Measurements from ENCODE around the gene TNNI3K.

TNNI3K gene

DNA sequence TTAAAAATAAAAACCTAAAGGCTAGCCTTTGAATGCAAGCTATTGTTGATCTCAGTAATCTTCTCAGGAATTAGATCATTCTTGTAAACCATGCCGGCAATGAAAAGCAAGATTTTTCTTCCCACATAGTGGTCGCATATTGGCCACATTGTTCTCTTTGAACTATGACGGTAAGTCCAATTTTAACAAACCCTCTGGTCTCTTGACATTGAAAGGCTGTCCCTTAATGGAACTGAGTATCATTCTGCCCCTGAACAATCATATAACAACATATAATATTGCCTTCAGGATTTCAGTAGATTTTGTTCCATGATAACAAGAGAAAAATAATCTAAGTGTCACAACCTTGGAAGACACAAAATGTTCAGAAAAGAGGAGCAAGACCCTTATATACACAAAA is 1.3 kb downstream of the TNNI3K start:
- H3K27me3 ChIP-seq (ENCODE audit: insufficient read depth, poor library complexity, severe bottlenecking), result no peaks in the 10 kb centered on the region
- H3K4me3 ChIP-seq (replicated peaks; ENCODE audit: insufficient read depth, low read length), result no peak overlapping the region
- H3K27ac ChIP-seq (replicated peaks), result no peak overlapping the region
- TF ChIP-seq GABPA (IDR thresholded peaks at IDR 0.05; ENCODE audit: low read depth) (no peak), POLR2AphosphoS5 (IDR thresholded peaks at IDR 0.05; ENCODE audit: low read depth) (no peak), SPI1 (IDR thresholded peaks at IDR 0.05; ENCODE audit: borderline replicate concordance, low read depth) (no peak)
- TF ChIP-seq, protein P1, sequence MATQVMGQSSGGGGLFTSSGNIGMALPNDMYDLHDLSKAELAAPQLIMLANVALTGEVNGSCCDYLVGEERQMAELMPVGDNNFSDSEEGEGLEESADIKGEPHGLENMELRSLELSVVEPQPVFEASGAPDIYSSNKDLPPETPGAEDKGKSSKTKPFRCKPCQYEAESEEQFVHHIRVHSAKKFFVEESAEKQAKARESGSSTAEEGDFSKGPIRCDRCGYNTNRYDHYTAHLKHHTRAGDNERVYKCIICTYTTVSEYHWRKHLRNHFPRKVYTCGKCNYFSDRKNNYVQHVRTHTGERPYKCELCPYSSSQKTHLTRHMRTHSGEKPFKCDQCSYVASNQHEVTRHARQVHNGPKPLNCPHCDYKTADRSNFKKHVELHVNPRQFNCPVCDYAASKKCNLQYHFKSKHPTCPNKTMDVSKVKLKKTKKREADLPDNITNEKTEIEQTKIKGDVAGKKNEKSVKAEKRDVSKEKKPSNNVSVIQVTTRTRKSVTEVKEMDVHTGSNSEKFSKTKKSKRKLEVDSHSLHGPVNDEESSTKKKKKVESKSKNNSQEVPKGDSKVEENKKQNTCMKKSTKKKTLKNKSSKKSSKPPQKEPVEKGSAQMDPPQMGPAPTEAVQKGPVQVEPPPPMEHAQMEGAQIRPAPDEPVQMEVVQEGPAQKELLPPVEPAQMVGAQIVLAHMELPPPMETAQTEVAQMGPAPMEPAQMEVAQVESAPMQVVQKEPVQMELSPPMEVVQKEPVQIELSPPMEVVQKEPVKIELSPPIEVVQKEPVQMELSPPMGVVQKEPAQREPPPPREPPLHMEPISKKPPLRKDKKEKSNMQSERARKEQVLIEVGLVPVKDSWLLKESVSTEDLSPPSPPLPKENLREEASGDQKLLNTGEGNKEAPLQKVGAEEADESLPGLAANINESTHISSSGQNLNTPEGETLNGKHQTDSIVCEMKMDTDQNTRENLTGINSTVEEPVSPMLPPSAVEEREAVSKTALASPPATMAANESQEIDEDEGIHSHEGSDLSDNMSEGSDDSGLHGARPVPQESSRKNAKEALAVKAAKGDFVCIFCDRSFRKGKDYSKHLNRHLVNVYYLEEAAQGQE (IDR thresholded peaks at IDR 0.05; ENCODE audit: insufficient replicate concordance, low read depth), result no peak
- TF ChIP-seq, protein P2, sequence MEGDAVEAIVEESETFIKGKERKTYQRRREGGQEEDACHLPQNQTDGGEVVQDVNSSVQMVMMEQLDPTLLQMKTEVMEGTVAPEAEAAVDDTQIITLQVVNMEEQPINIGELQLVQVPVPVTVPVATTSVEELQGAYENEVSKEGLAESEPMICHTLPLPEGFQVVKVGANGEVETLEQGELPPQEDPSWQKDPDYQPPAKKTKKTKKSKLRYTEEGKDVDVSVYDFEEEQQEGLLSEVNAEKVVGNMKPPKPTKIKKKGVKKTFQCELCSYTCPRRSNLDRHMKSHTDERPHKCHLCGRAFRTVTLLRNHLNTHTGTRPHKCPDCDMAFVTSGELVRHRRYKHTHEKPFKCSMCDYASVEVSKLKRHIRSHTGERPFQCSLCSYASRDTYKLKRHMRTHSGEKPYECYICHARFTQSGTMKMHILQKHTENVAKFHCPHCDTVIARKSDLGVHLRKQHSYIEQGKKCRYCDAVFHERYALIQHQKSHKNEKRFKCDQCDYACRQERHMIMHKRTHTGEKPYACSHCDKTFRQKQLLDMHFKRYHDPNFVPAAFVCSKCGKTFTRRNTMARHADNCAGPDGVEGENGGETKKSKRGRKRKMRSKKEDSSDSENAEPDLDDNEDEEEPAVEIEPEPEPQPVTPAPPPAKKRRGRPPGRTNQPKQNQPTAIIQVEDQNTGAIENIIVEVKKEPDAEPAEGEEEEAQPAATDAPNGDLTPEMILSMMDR (IDR thresholded peaks at IDR 0.05; ENCODE audit: insufficient read depth, low read length), result no peak
- no peak for DNase-seq (ENCODE audit: low read depth in 1 of 2, low spot score in 1 of 2)

DNA sequence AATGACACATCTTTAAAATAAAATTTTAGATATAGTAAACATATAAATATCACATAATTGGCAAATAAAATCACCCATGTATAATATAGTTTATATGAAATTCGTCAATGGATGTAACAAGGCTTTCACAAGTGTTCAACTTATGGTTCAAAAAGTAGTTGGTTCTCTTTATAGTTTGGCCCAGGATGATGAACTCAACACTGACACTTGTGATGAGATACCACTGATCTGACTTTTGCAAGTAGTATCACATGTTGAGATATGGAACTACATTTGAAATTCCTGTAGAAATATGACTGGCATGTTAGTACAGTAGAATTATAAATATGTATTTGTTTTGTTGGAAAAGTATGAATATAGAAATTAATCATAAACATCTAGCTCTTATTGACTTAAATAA is 1.8 kb downstream of the TNNI3K start:
- TF ChIP-seq, protein P1 (IDR thresholded peaks at IDR 0.05; ENCODE audit: insufficient replicate concordance, low read depth), result no peak
- TF ChIP-seq SPI1 (IDR thresholded peaks at IDR 0.05; ENCODE audit: borderline replicate concordance, low read depth) (no peak), GABPA (IDR thresholded peaks at IDR 0.05; ENCODE audit: low read depth) (no peak), POLR2AphosphoS5 (IDR thresholded peaks at IDR 0.05; ENCODE audit: low read depth) (no peak)
- TF ChIP-seq, protein P2 (IDR thresholded peaks at IDR 0.05; ENCODE audit: insufficient read depth, low read length), result no peak
- no peak for DNase-seq (ENCODE audit: low read depth in 1 of 2, low spot score in 1 of 2)
- Histone ChIP-seq H3K4me3 (replicated peaks; ENCODE audit: insufficient read depth, low read length) (no peak overlapping the region), H3K27ac (replicated peaks) (no peak overlapping the region), H3K27me3 (ENCODE audit: insufficient read depth, poor library complexity, severe bottlenecking) (no peaks in the 10 kb centered on the region)

DNA sequence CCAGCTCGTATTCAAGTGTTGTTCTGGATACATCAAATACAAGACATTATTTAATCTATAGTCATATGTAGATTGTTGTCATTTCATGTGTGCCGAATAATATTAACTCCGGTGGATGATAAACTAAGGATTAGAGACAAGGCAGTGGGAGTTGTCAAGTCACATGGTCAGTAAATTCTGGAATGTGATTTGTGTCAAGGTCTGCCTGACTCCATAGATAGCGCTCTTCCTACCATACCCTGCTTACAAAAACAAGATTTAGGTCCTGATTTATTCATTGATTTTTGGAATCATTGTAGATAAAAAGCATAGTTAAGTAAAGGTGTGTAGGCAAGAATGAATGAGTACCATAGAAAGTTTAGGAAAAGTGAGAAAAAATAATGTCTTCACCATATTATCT is 2.6 kb downstream of the TNNI3K start:
- DNase-seq (ENCODE audit: low read depth in 1 of 2, low spot score in 1 of 2), result no peak
- TF ChIP-seq, protein P2 (IDR thresholded peaks at IDR 0.05; ENCODE audit: insufficient read depth, low read length), result no peak
- TF ChIP-seq POLR2AphosphoS5 (IDR thresholded peaks at IDR 0.05; ENCODE audit: low read depth) (no peak), SPI1 (IDR thresholded peaks at IDR 0.05; ENCODE audit: borderline replicate concordance, low read depth) (no peak), GABPA (IDR thresholded peaks at IDR 0.05; ENCODE audit: low read depth) (no peak)
- TF ChIP-seq, protein P1 (IDR thresholded peaks at IDR 0.05; ENCODE audit: insufficient replicate concordance, low read depth), result no peak
- no peak overlapping the region for H3K27ac ChIP-seq (replicated peaks)
- H3K27me3 ChIP-seq (ENCODE audit: insufficient read depth, poor library complexity, severe bottlenecking), result no peaks in the 10 kb centered on the region
- H3K4me3 ChIP-seq (replicated peaks; ENCODE audit: insufficient read depth, low read length), result no peak overlapping the region

Measured in HL-60 (cell line).